Lower leg skin (tissue), 4 donors: ENCODE results near the gene RPH3AL. TPM values are rescaled to one million over a fixed set of nuclear protein-coding genes. Genes with fewer than 3 reads are reported as not detected.

Source experiments
- DNase-seq, 2 donors: peaks; one replicate each; pipeline ENCODE4 v3.0.0-alpha.2; 2019; ENCODE audit warnings: low spot score in 2 of 2
- H3K4me3 ChIP-seq: fragments of 200-600 bp; sonication (generic); 2 replicates; pipeline ENCODE4 v1.5.1; 2017; ENCODE audit warnings: mild to moderate bottlenecking, low read depth; ENCODE audit not compliant: poor library complexity, severe bottlenecking
- CTCF ChIP-seq, 3 donors: fragments of 450-650 bp; IDR thresholded peaks; one replicate each; pipeline ENCODE4 v1.5.1; 2016; ENCODE audit warnings: antibody characterized with exemption in 3 of 3, mild to moderate bottlenecking in 3 of 3, moderate library complexity in 2 of 3
- POLR2A ChIP-seq, 2 donors: fragments of 450-650 bp; IDR thresholded peaks; one replicate each; pipeline ENCODE4 v1.6.1; 2016 to 2017; ENCODE audit warnings: antibody characterized with exemption in 2 of 2, mild to moderate bottlenecking in 1 of 2, moderate library complexity in 1 of 2
- WGBS, 2 donors: methylation state at CpG; one replicate each; pipeline ENCODE4 v1.1.5; 2018; 5-methylcytosine and 5-hydroxymethylcytosine counted together
- intact Hi-C: fragments of 100-400 bp; cut with DNase I; formaldehyde crosslinking; loops from one replicate; pipeline ENCODE4 v1.15.0; 2023; ENCODE audit warnings: low total_unique reads
- total RNA-seq, 4 donors: library from RNA; depleted of rRNA; stranded (reverse); fragments of >200 nt; gene quantifications; one replicate each; pipeline ENCODE4 v1.1.0, GENCODE V29; 2016

Gene RPH3AL
- total RNA-seq, 4 donors from 2014 or later: 8.6 to 22.9 (median 15.9) TPM

- DNase-seq: no peak
- intact Hi-C loops: no loop called here
- 35 to 46% methylated on average over 14 of the region's 14 CpGs for WGBS, 2 donors
These were observed 167.0 kb downstream of the RPH3AL start for GRCh38 chr17:185445-186138.

GRCh38 chr17:183021-183420 lies 169.6 kb downstream of the RPH3AL start:
- intact Hi-C loops: no loop called here
- H3K4me3 ChIP-seq: no peak overlapping the region
- no peak for TF ChIP-seq CTCF (IDR thresholded peaks at IDR 0.05)
- TF ChIP-seq POLR2A (IDR thresholded peaks at IDR 0.05): no peak
- DNase-seq: no peak
- whole genome bisulfite sequencing, 2 donors: 73 to 77% methylated on average over 8 of the region's 8 CpGs

More at GRCh38 chr17:185445-186138, 167.0 kb downstream of the RPH3AL start:
- no peak overlapping the region for H3K4me3 ChIP-seq
- no peak for TF ChIP-seq CTCF (IDR thresholded peaks at IDR 0.05)

- intact Hi-C loops: no loop called here
- no peak for DNase-seq
- TF ChIP-seq POLR2A (IDR thresholded peaks at IDR 0.05) (no peak), CTCF (IDR thresholded peaks at IDR 0.05) (no peak)
- 53 to 54% methylated on average over 17 to 18 of the region's 18 CpGs for WGBS, 2 donors
- no peak overlapping the region for H3K4me3 ChIP-seq
These were observed 170.4 kb downstream of the RPH3AL start for GRCh38 chr17:182050-182751.

- intact Hi-C loops: no loop called here
- no peak for DNase-seq
These were observed 171.2 kb downstream of the RPH3AL start, which contains the start of gene DOC2B for GRCh38 chr17:181245-182049. Gene DOC2B, minus strand, starts transcription at chr17:181650. Its CDS starts 171 bp downstream, at chr17:181479.

More at GRCh38 chr17:181245-182049, 171.2 kb downstream of the RPH3AL start, which contains the start of gene DOC2B:
- WGBS, 2 donors: 4 to 5% methylated on average over 30 to 50 of the region's 120 CpGs
- peak within 1 kb of the TSS; percentile 24 for H3K4me3 ChIP-seq
- no peak for TF ChIP-seq POLR2A (IDR thresholded peaks at IDR 0.05)
- no peak for TF ChIP-seq CTCF (IDR thresholded peaks at IDR 0.05)
